HG02938 (cell line): ENCODE results near the gene METTL24.

Source experiments
- ATAC-seq: cut with Tn5 transposase; IDR thresholded peaks from one replicate; pipeline ENCODE4 v1.9.1; 2021; ENCODE audit warnings: mild to moderate bottlenecking, moderate library complexity; ENCODE audit not compliant: unreplicated experiment

METTL24 gene

GRCh38 chr6:110338820-110339470 lies 19.2 kb downstream of the METTL24 start:
- no peak for ATAC-seq

- no peak for ATAC-seq
These were observed 20.7 kb downstream of the METTL24 start for GRCh38 chr6:110337486-110337885.

- ATAC-seq = no peak
These were observed 23.5 kb downstream of the METTL24 start for GRCh38 chr6:110334423-110335180.

GRCh38 chr6:110332281-110332680 lies 25.9 kb downstream of the METTL24 start:
- ATAC-seq = no peak

- no peak for ATAC-seq
These were observed 26.3 kb downstream of the METTL24 start for GRCh38 chr6:110331816-110332215.

- ATAC-seq = no peak
These were observed 26.8 kb downstream of the METTL24 start for GRCh38 chr6:110331390-110331789.

GRCh38 chr6:110329714-110330436 lies 28.3 kb downstream of the METTL24 start:
- no peak for ATAC-seq

GRCh38 chr6:110329348-110329713 lies 28.8 kb downstream of the METTL24 start:
- no peak for ATAC-seq

- no peak for ATAC-seq
These were observed 29.9 kb downstream of the METTL24 start for GRCh38 chr6:110328259-110328658.

GRCh38 chr6:110327391-110327790 lies 30.8 kb downstream of the METTL24 start:
- ATAC-seq = no peak

- no peak for ATAC-seq
These were observed 31.5 kb downstream of the METTL24 start for GRCh38 chr6:110326609-110327008.

- ATAC-seq = no peak
These were observed 32.1 kb downstream of the METTL24 start for GRCh38 chr6:110326057-110326456.

GRCh38 chr6:110325197-110325596 lies 33.0 kb downstream of the METTL24 start:
- ATAC-seq = no peak

- ATAC-seq = no peak
These were observed 33.6 kb downstream of the METTL24 start for GRCh38 chr6:110324548-110324947.

- ATAC-seq = no peak
These were observed 34.9 kb downstream of the METTL24 start for GRCh38 chr6:110323258-110323657.

- no peak for ATAC-seq
These were observed 35.3 kb downstream of the METTL24 start for GRCh38 chr6:110322874-110323242.

GRCh38 chr6:110322151-110322873 lies 35.8 kb downstream of the METTL24 start:
- no peak for ATAC-seq

GRCh38 chr6:110320307-110320706 lies 37.8 kb downstream of the METTL24 start:
- ATAC-seq = no peak

GRCh38 chr6:110319843-110320242 lies 38.3 kb downstream of the METTL24 start:
- ATAC-seq = no peak

- no peak for ATAC-seq
These were observed 38.8 kb downstream of the METTL24 start for GRCh38 chr6:110319381-110319780.

- ATAC-seq = no peak
These were observed 39.2 kb downstream of the METTL24 start for GRCh38 chr6:110318971-110319370.
